ENCODE data around the gene SLF2. TPM values are rescaled to one million over a fixed set of nuclear protein-coding genes. Genes with fewer than 3 reads are reported as not detected.

The SLF2 gene
- total and polyA plus RNA-seq, 9 of the 15 experiments (the other 6 are each of a cell fraction or from before 2014, with no cell fraction given): 1.7 to 18.4 (median 7.8) TPM

DNA sequence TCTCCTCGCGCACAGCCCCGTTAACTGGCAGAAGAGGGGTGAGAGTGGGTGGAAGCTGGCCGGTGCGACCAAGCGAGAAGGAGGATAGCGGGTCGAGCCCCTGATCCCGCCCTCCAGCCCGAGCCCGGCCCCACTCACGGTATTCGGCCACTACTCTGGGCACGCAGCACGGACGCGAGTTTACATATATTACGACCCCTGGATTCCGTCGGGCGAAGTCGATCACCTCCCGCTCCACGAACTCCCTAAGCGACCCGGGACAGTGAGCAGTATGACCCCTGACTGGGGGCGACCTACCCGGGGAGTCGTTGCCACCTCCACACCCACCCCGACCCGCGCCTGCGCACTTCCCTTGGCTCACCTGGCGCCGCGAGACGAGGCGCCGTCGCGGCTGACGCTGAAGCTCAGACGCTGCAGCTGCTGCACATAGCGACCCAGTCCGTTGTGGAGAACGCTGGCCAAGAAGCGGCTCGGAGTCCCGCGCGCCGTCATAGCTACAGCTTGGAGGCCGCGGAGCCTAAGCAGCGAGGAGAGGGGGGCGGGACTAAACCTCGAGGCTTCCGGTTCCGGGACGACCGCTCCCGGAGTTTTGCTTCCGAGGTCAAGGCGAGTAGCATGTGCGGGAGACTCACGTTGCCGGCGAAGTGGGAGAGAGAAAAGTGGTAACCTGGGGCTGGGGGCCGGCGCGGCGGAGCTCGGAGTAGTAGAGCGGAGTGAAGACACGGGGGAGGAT, 74.4 kb downstream of the SLF2 start, which contains the start of the genes MRPL43 and TWNK (continued):
- TF ChIP-seq NEUROD1 (IDR thresholded peaks at IDR 0.05; ENCODE audit: borderline replicate concordance, low read depth, low read length, partially characterized antibody) (no peak), NFYB (IDR thresholded peaks at IDR 0.05; ENCODE audit: extremely low read depth, insufficient read length) (no peak), NCOA6 (IDR thresholded peaks at IDR 0.05) (no peak), ELF1 (tag; IDR thresholded peaks at IDR 0.05) (no peak; the same call in 1 of the 2 replicates), TAL1 (IDR thresholded peaks at IDR 0.05) (no peak), WHSC1 (IDR thresholded peaks at IDR 0.05; ENCODE audit: low read length) (no peak), DNMT1 (IDR thresholded peaks at IDR 0.05) (no peak), MAFF (IDR thresholded peaks at IDR 0.05; ENCODE audit: low read length) (no peak), HNRNPUL1 (IDR thresholded peaks at IDR 0.05; ENCODE audit: low read length) (no peak), CXXC5 (CRISPR knock-in tag; IDR thresholded peaks at IDR 0.05) (peak; percentile 57), BCL6 (CRISPR knock-in tag; IDR thresholded peaks at IDR 0.05) (no peak), SRSF7 (optimal IDR thresholded peaks at IDR 0.05; ENCODE audit: low read depth, low read length) (no peak), YBX1 (IDR thresholded peaks at IDR 0.05) (no peak), FOSL1 (tag; conservative IDR thresholded peaks at IDR 0.05) (no peak), EWSR1 (IDR thresholded peaks at IDR 0.05; ENCODE audit: borderline replicate concordance, low read depth, partially characterized antibody) (no peak), LEF1 (IDR thresholded peaks at IDR 0.05) (no peak), BACH1 (tag; IDR thresholded peaks at IDR 0.05) (no peak), MCM7 (IDR thresholded peaks at IDR 0.05) (no peak), TRIM28 (IDR thresholded peaks at IDR 0.05) (no peak), BRCA1 (IDR thresholded peaks at IDR 0.05) (no peak), BRCA1 (CRISPR knock-in tag; IDR thresholded peaks at IDR 0.05) (no peak), SAFB (IDR thresholded peaks at IDR 0.05; ENCODE audit: borderline replicate concordance, low read depth, low read length) (no peak), ELF2 (CRISPR knock-in tag; IDR thresholded peaks at IDR 0.05) (0 out of 2 replicates have a peak, but pooled peaks have one; percentile 43), FOXP1 (CRISPR knock-in tag; IDR thresholded peaks at IDR 0.05) (no peak)
- TF ChIP-seq, protein P1, sequence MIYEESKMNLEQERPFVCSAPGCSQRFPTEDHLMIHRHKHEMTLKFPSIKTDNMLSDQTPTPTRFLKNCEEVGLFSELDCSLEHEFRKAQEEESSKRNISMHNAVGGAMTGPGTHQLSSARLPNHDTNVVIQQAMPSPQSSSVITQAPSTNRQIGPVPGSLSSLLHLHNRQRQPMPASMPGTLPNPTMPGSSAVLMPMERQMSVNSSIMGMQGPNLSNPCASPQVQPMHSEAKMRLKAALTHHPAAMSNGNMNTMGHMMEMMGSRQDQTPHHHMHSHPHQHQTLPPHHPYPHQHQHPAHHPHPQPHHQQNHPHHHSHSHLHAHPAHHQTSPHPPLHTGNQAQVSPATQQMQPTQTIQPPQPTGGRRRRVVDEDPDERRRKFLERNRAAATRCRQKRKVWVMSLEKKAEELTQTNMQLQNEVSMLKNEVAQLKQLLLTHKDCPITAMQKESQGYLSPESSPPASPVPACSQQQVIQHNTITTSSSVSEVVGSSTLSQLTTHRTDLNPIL (CRISPR knock-in tag; IDR thresholded peaks at IDR 0.05): no peak
- TF ChIP-seq, protein P2, sequence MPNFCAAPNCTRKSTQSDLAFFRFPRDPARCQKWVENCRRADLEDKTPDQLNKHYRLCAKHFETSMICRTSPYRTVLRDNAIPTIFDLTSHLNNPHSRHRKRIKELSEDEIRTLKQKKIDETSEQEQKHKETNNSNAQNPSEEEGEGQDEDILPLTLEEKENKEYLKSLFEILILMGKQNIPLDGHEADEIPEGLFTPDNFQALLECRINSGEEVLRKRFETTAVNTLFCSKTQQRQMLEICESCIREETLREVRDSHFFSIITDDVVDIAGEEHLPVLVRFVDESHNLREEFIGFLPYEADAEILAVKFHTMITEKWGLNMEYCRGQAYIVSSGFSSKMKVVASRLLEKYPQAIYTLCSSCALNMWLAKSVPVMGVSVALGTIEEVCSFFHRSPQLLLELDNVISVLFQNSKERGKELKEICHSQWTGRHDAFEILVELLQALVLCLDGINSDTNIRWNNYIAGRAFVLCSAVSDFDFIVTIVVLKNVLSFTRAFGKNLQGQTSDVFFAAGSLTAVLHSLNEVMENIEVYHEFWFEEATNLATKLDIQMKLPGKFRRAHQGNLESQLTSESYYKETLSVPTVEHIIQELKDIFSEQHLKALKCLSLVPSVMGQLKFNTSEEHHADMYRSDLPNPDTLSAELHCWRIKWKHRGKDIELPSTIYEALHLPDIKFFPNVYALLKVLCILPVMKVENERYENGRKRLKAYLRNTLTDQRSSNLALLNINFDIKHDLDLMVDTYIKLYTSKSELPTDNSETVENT (CRISPR knock-in tag; IDR thresholded peaks at IDR 0.05): no peak
- TF ChIP-seq, protein P3, sequence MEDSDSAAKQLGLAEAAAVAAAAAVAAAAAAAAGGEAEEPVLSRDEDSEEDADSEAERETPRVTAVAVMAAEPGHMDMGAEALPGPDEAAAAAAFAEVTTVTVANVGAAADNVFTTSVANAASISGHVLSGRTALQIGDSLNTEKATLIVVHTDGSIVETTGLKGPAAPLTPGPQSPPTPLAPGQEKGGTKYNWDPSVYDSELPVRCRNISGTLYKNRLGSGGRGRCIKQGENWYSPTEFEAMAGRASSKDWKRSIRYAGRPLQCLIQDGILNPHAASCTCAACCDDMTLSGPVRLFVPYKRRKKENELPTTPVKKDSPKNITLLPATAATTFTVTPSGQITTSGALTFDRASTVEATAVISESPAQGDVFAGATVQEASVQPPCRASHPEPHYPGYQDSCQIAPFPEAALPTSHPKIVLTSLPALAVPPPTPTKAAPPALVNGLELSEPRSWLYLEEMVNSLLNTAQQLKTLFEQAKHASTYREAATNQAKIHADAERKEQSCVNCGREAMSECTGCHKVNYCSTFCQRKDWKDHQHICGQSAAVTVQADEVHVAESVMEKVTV (CRISPR knock-in tag; IDR thresholded peaks at IDR 0.05): no peak
